NB4 (cell line): Measurements from ENCODE around the gene UST.

Source experiments
- DNase-seq: peaks from one replicate; pipeline ENCODE4 v3.0.0; 2010; ENCODE audit warnings: low read depth
- H3K4me3 ChIP-seq: one replicate; pipeline ENCODE4 v1.5.1; 2011; ENCODE audit warnings: mild to moderate bottlenecking, low read depth, low read length, moderate library complexity
- CTCF ChIP-seq: IDR thresholded peaks from one replicate; pipeline ENCODE4 v1.5.1; 2012; ENCODE audit warnings: low read depth, low read length
- MAX ChIP-seq: IDR thresholded peaks from 2 replicates; pipeline ENCODE4 v1.6.1; 2011; ENCODE audit warnings: low read depth, low read length
- MYC ChIP-seq: IDR thresholded peaks from 2 replicates; pipeline ENCODE4 v1.6.1; 2011; ENCODE audit warnings: low read depth, low read length
- POLR2A ChIP-seq: IDR thresholded peaks from 2 replicates; pipeline ENCODE4 v1.6.1; 2011; ENCODE audit warnings: mild to moderate bottlenecking; ENCODE audit not compliant: insufficient read length; ENCODE audit errors: extremely low read depth

Gene UST

GRCh38 chr6:148935705-148936435, 189.0 kb downstream of the UST start:
- no peak overlapping the region for H3K4me3 ChIP-seq
- DNase-seq, result no peak
- TF ChIP-seq POLR2A, result no peak
- TF ChIP-seq CTCF, result no peak
- no peak for TF ChIP-seq MYC
- TF ChIP-seq MAX, result no peak

- H3K4me3 ChIP-seq, result no peak overlapping the region
- TF ChIP-seq MYC, result no peak
- TF ChIP-seq POLR2A, result no peak
- DNase-seq, result no peak
These were observed 196.6 kb downstream of the UST start for GRCh38 chr6:148943451-148943850.

- no peak for TF ChIP-seq CTCF
- no peak for TF ChIP-seq MAX
- no peak for TF ChIP-seq MYC
- no peak for TF ChIP-seq POLR2A
- DNase-seq, result no peak
- H3K4me3 ChIP-seq, result no peak overlapping the region
These were observed 197.8 kb downstream of the UST start for GRCh38 chr6:148944608-148945007.

GRCh38 chr6:148945301-148946021, 198.6 kb downstream of the UST start:
- TF ChIP-seq POLR2A, result no peak
- no peak for TF ChIP-seq CTCF
- no peak for TF ChIP-seq MYC
- TF ChIP-seq MAX, result no peak
- H3K4me3 ChIP-seq, result no peak overlapping the region
- no peak for DNase-seq

- no peak overlapping the region for H3K4me3 ChIP-seq
- TF ChIP-seq MYC (no peak), MAX (0 out of 2 replicates have a peak, but pooled peaks have one; percentile 6), CTCF (peak; percentile 90)
- DNase-seq, result peak; percentile 77
These were observed 201.0 kb downstream of the UST start for GRCh38 chr6:148947621-148948444.

- TF ChIP-seq MYC (no peak), CTCF (no peak), MAX (no peak), POLR2A (no peak)
- DNase-seq, result no peak
- H3K4me3 ChIP-seq, result no peak overlapping the region
These were observed 204.8 kb downstream of the UST start for GRCh38 chr6:148951662-148952061.
